ENCODE measurements around the gene VPS25.

Gene VPS25

GRCh38 chr17:42784409-42784808 is 11.2 kb downstream of the VPS25 start:
- Histone ChIP-seq H2BK120ac (ENCODE audit: low read depth, low read length) (no peak overlapping the region), H2BK5ac (ENCODE audit: low read depth, low read length, poor library complexity, severe bottlenecking) (no peak overlapping the region)

GRCh38 chr17:42784811-42785592 is 11.8 kb downstream of the VPS25 start:
- Histone ChIP-seq H2BK120ac (ENCODE audit: low read depth, low read length) (no peak overlapping the region), H2BK12ac (ENCODE audit: low read length in 2 of 2) (no peak overlapping the region), H3K18ac (ENCODE audit: low read depth in 1 of 2, low read length in 2 of 2) (no peak overlapping the region), H3K9ac (ENCODE audit: low read length) (no peak overlapping the region), H3K27ac (ENCODE audit: low read length, poor library complexity, severe bottlenecking) (no peak overlapping the region), H3K9me3 (ENCODE audit: control insufficient read depth, low read length) (no peaks in the 10 kb centered on the region), H3K79me1 (replicated peaks; ENCODE audit: low read length, poor library complexity, severe bottlenecking) (peaks cover 30% of the 10 kb centered on the region), H3K27me3 (ENCODE audit: control insufficient read depth in 1 of 2, insufficient read depth in 1 of 2, low read length in 2 of 2) (peaks cover 0 to 74% of the 10 kb centered on the region in 2 experiments), H3K14ac (ENCODE audit: low read length in 2 of 2) (no peak overlapping the region), H3K4me1 (ENCODE audit: control insufficient read depth, insufficient read depth, low read depth, low read length) (peaks cover 35% of the 10 kb centered on the region), H3K36me3 (ENCODE audit: control insufficient read depth in 1 of 2, insufficient read depth in 2 of 2, low read depth in 1 of 2, low read length in 2 of 2) (peaks cover 0 to 38% of the 10 kb centered on the region in 2 experiments), H2AK5ac (ENCODE audit: low read length, severe bottlenecking) (no peak overlapping the region), H2BK5ac (ENCODE audit: low read depth, low read length, poor library complexity, severe bottlenecking) (no peak overlapping the region), H3K23ac (ENCODE audit: low read length in 2 of 2) (no peak overlapping the region), H3K4me3 (ENCODE audit: insufficient read depth in 1 of 2, low read depth in 1 of 2, low read length in 2 of 2) (no peak overlapping the region), H2BK15ac (ENCODE audit: low read depth, poor library complexity, severe bottlenecking) (no peak overlapping the region), H4K8ac (ENCODE audit: low read length) (no peak overlapping the region), H4K91ac (ENCODE audit: low read length) (no peak overlapping the region), H3K4ac (ENCODE audit: low read depth in 1 of 2, low read length in 2 of 2) (no peak overlapping the region), H3K4me2 (ENCODE audit: low read length, poor library complexity, severe bottlenecking) (no peak overlapping the region), H2AFZ (ENCODE audit: low read depth, low read length) (no peak overlapping the region)
- no peak for DNase-seq
- 95% methylated on average over 48 of the region's 52 CpGs for WGBS

More at GRCh38 chr17:42784409-42784808, 11.2 kb downstream of the VPS25 start:
- no peak overlapping the region for H3K9ac ChIP-seq (ENCODE audit: low read length)
- DNase-seq: no peak
- peaks cover 38% of the 10 kb centered on the region for H3K4me1 ChIP-seq (ENCODE audit: control insufficient read depth, insufficient read depth, low read depth, low read length)
- no peak overlapping the region for H3K23ac ChIP-seq (ENCODE audit: low read length in 2 of 2)
- H3K9me3 ChIP-seq (ENCODE audit: control insufficient read depth, low read length): no peaks in the 10 kb centered on the region
- peak overlapping the region in 1 of 2 experiments; percentile 50 for H2BK12ac ChIP-seq (ENCODE audit: low read length in 2 of 2)
- no peak overlapping the region for H2AFZ ChIP-seq (ENCODE audit: low read depth, low read length)
- H3K27ac ChIP-seq (ENCODE audit: low read length, poor library complexity, severe bottlenecking): no peak overlapping the region
- H2BK15ac ChIP-seq (ENCODE audit: low read depth, poor library complexity, severe bottlenecking): no peak overlapping the region
- 97% methylated on average over 21 of the region's 25 CpGs for WGBS
- H3K4me3 ChIP-seq (ENCODE audit: insufficient read depth in 1 of 2, low read depth in 1 of 2, low read length in 2 of 2): no peak overlapping the region
- H3K14ac ChIP-seq (ENCODE audit: low read length in 2 of 2): no peak overlapping the region
- H3K4ac ChIP-seq (ENCODE audit: low read depth in 1 of 2, low read length in 2 of 2): no peak overlapping the region
- H3K36me3 ChIP-seq (ENCODE audit: control insufficient read depth in 1 of 2, insufficient read depth in 2 of 2, low read depth in 1 of 2, low read length in 2 of 2): peaks cover 3 to 38% of the 10 kb centered on the region in 2 experiments
- H3K18ac ChIP-seq (ENCODE audit: low read depth in 1 of 2, low read length in 2 of 2): no peak overlapping the region
- H3K27me3 ChIP-seq (ENCODE audit: control insufficient read depth in 1 of 2, insufficient read depth in 1 of 2, low read length in 2 of 2): peaks cover 0 to 74% of the 10 kb centered on the region in 2 experiments
- no peak overlapping the region for H4K8ac ChIP-seq (ENCODE audit: low read length)
- H4K91ac ChIP-seq (ENCODE audit: low read length): peak overlapping the region; percentile 22
- H3K4me2 ChIP-seq (ENCODE audit: low read length, poor library complexity, severe bottlenecking): no peak overlapping the region
- peaks cover 30% of the 10 kb centered on the region for H3K79me1 ChIP-seq (replicated peaks; ENCODE audit: low read length, poor library complexity, severe bottlenecking)
- no peak overlapping the region for H2AK5ac ChIP-seq (ENCODE audit: low read length, severe bottlenecking)

GRCh38 chr17:42787266-42787665 is 14.0 kb downstream of the VPS25 start:
- Histone ChIP-seq H2BK12ac (ENCODE audit: low read length in 2 of 2) (no peak overlapping the region), H3K9ac (ENCODE audit: low read length) (no peak overlapping the region), H4K91ac (ENCODE audit: low read length) (no peak overlapping the region), H3K23ac (ENCODE audit: low read length in 2 of 2) (no peak overlapping the region), H2BK5ac (ENCODE audit: low read depth, low read length, poor library complexity, severe bottlenecking) (no peak overlapping the region), H2AK5ac (ENCODE audit: low read length, severe bottlenecking) (no peak overlapping the region), H3K79me1 (replicated peaks; ENCODE audit: low read length, poor library complexity, severe bottlenecking) (peaks cover 19% of the 10 kb centered on the region), H3K14ac (ENCODE audit: low read length in 2 of 2) (no peak overlapping the region), H3K4me1 (ENCODE audit: control insufficient read depth, insufficient read depth, low read depth, low read length) (peaks cover 18% of the 10 kb centered on the region), H3K9me3 (ENCODE audit: control insufficient read depth, low read length) (no peaks in the 10 kb centered on the region), H2AFZ (ENCODE audit: low read depth, low read length) (no peak overlapping the region), H2BK120ac (ENCODE audit: low read depth, low read length) (no peak overlapping the region), H4K8ac (ENCODE audit: low read length) (no peak overlapping the region), H3K4ac (ENCODE audit: low read depth in 1 of 2, low read length in 2 of 2) (no peak overlapping the region), H2BK15ac (ENCODE audit: low read depth, poor library complexity, severe bottlenecking) (no peak overlapping the region), H3K18ac (ENCODE audit: low read depth in 1 of 2, low read length in 2 of 2) (no peak overlapping the region), H3K27me3 (ENCODE audit: control insufficient read depth in 1 of 2, insufficient read depth in 1 of 2, low read length in 2 of 2) (peaks cover 0 to 57% of the 10 kb centered on the region in 2 experiments), H3K4me3 (ENCODE audit: insufficient read depth in 1 of 2, low read depth in 1 of 2, low read length in 2 of 2) (no peak overlapping the region), H3K4me2 (ENCODE audit: low read length, poor library complexity, severe bottlenecking) (no peak overlapping the region), H3K36me3 (ENCODE audit: control insufficient read depth in 1 of 2, insufficient read depth in 2 of 2, low read depth in 1 of 2, low read length in 2 of 2) (peaks cover 0 to 45% of the 10 kb centered on the region in 2 experiments), H3K27ac (ENCODE audit: low read length, poor library complexity, severe bottlenecking) (no peak overlapping the region)
- whole genome bisulfite sequencing: 97% methylated on average over 11 of the region's 11 CpGs
- DNase-seq: no peak

GRCh38 chr17:42791948-42792347 is 18.7 kb downstream of the VPS25 start:
- H3K79me1 ChIP-seq (replicated peaks; ENCODE audit: low read length, poor library complexity, severe bottlenecking): peaks cover 12% of the 10 kb centered on the region
- no peak overlapping the region for H2AK5ac ChIP-seq (ENCODE audit: low read length, severe bottlenecking)
- DNase-seq: no peak
- H3K23ac ChIP-seq (ENCODE audit: low read length in 2 of 2): no peak overlapping the region
- no peak overlapping the region for H3K18ac ChIP-seq (ENCODE audit: low read depth in 1 of 2, low read length in 2 of 2)
- peaks cover 10 to 50% of the 10 kb centered on the region in 2 experiments for H3K36me3 ChIP-seq (ENCODE audit: control insufficient read depth in 1 of 2, insufficient read depth in 2 of 2, low read depth in 1 of 2, low read length in 2 of 2)
- H2AFZ ChIP-seq (ENCODE audit: low read depth, low read length): no peak overlapping the region
- no peaks in the 10 kb centered on the region for H3K9me3 ChIP-seq (ENCODE audit: control insufficient read depth, low read length)
- no peak overlapping the region for H3K4ac ChIP-seq (ENCODE audit: low read depth in 1 of 2, low read length in 2 of 2)
- no peak overlapping the region for H2BK15ac ChIP-seq (ENCODE audit: low read depth, poor library complexity, severe bottlenecking)
- no peak overlapping the region for H3K14ac ChIP-seq (ENCODE audit: low read length in 2 of 2)
- 100% methylated on average over 1 of the region's 2 CpGs for WGBS
- H4K8ac ChIP-seq (ENCODE audit: low read length): no peak overlapping the region
- H3K27ac ChIP-seq (ENCODE audit: low read length, poor library complexity, severe bottlenecking): no peak overlapping the region
- H2BK5ac ChIP-seq (ENCODE audit: low read depth, low read length, poor library complexity, severe bottlenecking): no peak overlapping the region
- peaks cover 6% of the 10 kb centered on the region for H3K4me1 ChIP-seq (ENCODE audit: control insufficient read depth, insufficient read depth, low read depth, low read length)
- no peak overlapping the region for H2BK120ac ChIP-seq (ENCODE audit: low read depth, low read length)
- no peak overlapping the region for H3K9ac ChIP-seq (ENCODE audit: low read length)
- H4K91ac ChIP-seq (ENCODE audit: low read length): no peak overlapping the region
- no peak overlapping the region for H2BK12ac ChIP-seq (ENCODE audit: low read length in 2 of 2)
- H3K27me3 ChIP-seq (ENCODE audit: control insufficient read depth in 1 of 2, insufficient read depth in 1 of 2, low read length in 2 of 2): peaks cover 0 to 12% of the 10 kb centered on the region in 2 experiments
- no peak overlapping the region for H3K4me3 ChIP-seq (ENCODE audit: insufficient read depth in 1 of 2, low read depth in 1 of 2, low read length in 2 of 2)
- H3K4me2 ChIP-seq (ENCODE audit: low read length, poor library complexity, severe bottlenecking): no peak overlapping the region

All from mesenchymal stem cell (in vitro differentiated cells and primary cell).